Hepatocyte (in vitro differentiated cells): Measurements from ENCODE around the gene PIK3R1.

ENCODE experiments used
- CTCF ChIP-seq: fragments of 200-600 bp; sonication (generic); IDR thresholded peaks from 2 replicates; pipeline ENCODE4 v1.5.1; 2016; ENCODE audit warnings: antibody characterized with exemption, mild to moderate bottlenecking; ENCODE audit not compliant: poor library complexity
- EZH2 ChIP-seq: fragments of 200-600 bp; sonication (generic); IDR thresholded peaks from 2 replicates; pipeline ENCODE4 v1.6.1; 2016; ENCODE audit warnings: antibody characterized with exemption, mild to moderate bottlenecking, borderline replicate concordance
- EZH2phosphoT487 ChIP-seq: fragments of 200-600 bp; sonication (generic); IDR thresholded peaks from one replicate; pipeline ENCODE4 v1.6.1; 2018; ENCODE audit warnings: antibody characterized with exemption, mild to moderate bottlenecking, low read depth, moderate library complexity; ENCODE audit not compliant: unreplicated experiment, severe bottlenecking

- no peak for TF ChIP-seq EZH2
- TF ChIP-seq CTCF, result no peak
- TF ChIP-seq EZH2phosphoT487, result no peak
Observed at GRCh38 chr5:68285075-68285840, 69.7 kb downstream of the PIK3R1 start.
